HTR-8/SVneo (cell line): ENCODE measurements around the gene IL1RAPL2.
"Not testable (repeated sequence)": the region's sequence is repeated elsewhere in the genome, so short reads cannot be mapped to it uniquely, and the experiment has no call there.

Experiments
- DNase-seq: peaks from one replicate; pipeline ENCODE4 v3.0.0; 2011; ENCODE audit warnings: low spot score, mixed read lengths; ENCODE audit not compliant: insufficient read length
- FAIRE-seq: peaks from 2 replicates; lab custom pipeline; 2011; peaks lifted over from hg19 to GRCh38; lab: Jason Lieb, UNC

The IL1RAPL2 gene

DNA sequence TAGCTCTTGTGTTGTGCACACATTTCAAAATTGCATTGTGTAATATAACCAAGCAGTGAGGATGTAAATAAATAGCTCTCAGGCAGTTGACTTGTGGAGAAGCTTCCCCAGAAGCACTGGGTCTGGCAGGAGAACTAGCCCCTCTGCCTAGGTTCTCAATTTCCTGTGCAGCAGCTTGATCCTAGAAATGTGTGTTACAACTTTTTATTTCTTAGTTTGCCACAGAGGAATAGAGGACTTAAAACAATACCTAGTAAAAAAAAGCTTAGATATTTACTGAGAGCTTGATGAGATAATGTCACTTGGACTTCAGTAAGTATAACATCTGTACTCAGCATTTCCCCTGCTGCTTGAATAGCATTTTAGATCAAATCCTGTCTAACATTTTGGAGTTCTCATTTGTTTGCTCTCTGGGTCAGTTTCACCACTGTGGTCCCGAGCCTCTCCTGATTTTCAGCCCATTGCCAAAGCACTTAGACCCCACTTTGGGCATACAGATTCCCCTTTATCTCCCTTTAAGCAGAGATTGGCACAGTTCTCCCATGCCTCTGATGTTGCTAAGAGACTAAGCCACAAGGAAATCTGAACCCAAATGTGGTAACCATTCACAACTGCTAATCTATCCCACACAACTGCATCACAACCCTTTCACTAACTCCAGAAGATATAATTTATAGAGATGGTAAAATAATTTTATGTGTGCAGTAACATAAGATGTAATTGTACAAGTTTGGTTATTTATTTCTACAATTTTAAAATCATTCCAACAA is 1158.2 kb downstream of the IL1RAPL2 start:
- DNase-seq = no peak
- no peak for FAIRE-seq

DNA sequence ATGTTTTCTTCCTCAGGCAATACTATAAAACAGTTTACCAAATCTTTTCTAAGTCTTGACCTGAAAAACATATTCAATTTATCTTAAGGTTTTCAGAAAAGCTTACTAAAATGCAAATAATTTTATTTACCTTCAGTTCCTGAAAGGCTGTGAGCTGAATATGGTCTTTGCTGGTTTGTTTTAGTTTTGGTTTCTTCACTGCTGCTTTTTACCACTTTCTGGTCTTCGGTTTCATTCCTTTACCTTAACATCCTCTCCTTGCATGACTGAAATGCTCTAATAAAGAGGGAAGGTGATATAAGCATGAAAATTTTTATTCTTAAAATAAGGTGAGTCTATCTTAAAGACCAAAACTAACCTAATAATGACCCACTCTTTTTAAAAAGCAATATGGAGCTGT is 1159.2 kb downstream of the IL1RAPL2 start:
- FAIRE-seq = no peak
- DNase-seq = no peak

DNA sequence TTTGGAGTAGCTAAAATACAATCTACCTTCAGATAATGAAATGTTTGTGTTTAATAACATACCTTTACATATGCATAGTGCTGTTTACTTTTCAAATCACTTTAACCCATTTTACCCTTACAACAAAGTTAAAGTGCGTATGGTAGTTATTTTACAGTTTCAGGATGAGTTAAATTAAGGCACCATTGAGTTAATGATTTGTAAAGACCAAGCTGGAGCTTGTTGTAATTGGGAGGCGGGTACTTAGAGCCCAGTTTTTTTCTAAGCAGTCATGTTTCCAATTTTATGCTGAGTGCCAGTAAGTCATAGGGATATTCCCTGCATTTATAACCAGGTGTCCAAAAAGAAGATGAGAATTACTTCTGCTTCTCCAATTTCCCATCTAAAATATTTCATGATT is 1172.2 kb downstream of the IL1RAPL2 start:
- DNase-seq (no peak), FAIRE-seq (no peak)

DNA sequence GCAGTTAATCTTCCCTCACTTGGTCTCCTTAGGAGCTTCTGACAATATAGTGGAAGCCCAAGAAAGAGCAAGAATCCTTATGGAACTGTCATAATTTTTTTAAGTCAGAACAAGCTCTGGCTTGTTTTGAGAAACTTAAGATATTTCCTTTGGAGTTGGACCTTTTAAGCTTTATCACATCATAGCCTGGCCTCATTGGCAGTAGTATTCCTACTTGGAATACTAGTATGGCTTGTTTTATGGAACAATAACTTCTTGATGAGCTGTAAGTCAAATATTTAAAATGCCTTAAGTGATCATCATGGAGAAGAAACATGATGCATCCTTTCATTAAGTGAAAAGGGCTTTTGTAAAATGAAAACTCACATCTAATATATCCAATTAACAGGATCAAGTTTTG is 1178.3 kb downstream of the IL1RAPL2 start:
- DNase-seq = no peak
- no peak for FAIRE-seq

DNA sequence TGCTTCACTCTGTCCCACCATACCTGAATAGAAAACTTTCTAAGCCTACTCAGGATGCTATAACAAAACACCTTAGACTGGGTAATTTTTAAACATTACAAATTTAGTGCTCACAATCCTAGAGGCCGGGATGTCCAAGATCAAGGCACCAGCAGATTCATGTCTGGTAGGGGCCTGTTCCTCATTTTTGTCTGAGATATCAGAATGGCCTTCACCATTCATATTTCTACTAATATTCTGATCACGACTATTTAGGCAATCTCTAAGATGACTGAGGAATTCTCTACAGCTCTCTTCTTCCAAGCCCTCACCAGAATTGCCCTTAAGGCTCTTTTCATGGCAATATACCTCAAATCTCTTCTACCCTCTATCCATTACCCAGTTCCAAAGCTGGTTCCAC is 1178.9 kb downstream of the IL1RAPL2 start:
- DNase-seq (no peak), FAIRE-seq (no peak)

DNA sequence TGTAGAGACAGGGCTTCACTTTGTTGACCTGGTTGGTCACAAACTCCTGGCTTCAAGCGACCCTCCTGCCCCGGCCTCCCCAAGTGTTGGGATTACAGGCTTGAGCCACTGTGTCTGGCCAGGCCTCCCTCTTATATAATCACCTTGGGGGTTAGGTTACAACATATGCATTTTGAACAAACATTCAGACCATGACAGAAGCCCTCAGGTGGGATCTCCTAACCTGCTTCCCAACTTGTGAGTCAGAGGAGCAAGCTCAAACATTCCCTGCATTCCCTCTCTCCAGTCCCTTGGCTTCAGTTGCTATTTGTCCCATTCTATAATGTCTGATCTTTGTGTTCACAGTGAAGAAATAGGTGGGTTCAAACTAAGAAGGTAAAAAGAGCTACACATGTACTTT is 1179.9 kb downstream of the IL1RAPL2 start:
- FAIRE-seq = no peak

DNA sequence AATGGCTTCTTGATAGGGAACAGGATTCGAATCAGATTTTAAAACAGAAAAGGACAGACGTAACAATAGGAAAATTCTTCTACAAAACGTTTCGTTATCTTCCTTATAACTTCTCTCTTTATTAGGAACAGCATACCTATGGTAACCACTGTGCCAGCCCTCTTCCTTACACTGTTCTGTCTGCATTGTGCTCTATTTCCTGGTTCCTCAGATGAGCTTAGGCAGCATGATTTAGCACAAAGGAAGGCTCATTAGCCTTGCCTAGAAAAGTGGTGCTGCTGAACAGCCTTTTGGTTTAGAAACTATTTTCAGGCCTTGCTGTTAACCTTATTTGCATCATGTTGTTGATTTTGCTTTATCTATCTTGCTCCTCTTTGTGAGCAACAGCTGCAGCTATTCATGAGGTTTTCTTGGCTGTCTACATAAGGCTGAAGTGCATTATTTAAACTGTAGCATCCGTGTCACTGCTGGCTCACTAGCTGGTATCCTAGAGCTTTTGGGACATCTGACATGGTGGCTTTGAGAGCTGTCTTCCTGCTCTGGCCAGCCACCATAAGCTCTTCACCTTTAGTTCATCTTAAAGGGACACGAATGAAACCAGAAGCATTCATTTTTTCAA is 1186.4 kb downstream of the IL1RAPL2 start:
- DNase-seq (no peak), FAIRE-seq (no peak)

More for the DNA sequence above, 1179.9 kb downstream of the IL1RAPL2 start:
- DNase-seq = no peak

DNA sequence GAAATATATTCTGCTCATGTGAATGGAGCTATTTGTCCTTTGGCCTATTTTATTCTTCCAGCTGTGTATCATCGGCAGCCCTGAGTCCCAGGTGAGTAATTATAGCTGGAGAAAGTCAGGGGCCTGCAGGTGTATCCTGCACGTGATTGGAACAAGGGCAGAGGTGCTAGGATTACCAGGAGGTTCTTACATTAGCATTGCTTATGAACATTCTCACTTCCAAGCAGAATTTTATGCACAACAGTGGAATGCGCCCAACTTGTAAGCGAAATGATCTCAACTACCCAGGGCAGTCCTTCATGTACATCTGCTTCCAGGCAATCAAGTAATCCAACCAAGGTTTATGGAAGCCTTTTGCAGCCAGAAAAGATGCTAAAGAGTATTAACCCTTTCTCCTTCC is 1187.4 kb downstream of the IL1RAPL2 start:
- FAIRE-seq = no peak

DNA sequence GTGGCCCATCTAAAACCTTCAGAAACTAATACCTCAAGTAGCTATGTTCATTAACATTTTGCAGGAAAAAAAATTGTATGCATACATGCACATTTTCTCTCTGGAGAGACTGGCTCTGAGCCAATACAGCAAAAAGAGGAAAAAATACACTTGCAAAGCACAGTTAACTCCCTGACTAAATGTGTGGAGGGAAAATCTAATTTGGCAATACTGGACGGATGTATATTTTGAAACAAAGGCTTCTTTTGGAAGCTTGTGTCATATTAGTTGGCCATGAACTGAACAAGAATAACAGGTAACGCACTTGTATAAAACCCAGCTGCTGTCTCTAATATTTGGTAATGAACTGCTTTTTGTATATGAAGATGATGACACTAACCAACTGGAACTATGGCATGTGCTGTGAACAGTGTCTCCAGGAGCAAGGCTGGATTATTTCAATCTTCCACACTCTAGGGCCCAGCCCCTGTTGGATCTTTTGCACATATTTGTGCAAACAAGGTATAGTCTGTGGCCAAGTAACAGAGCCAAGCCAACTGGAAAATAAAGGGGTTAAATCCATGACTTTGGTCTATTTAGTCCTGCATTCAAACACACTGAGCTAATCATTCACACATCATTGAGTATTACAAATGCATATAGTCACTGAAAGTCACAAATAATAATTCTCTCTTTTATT is 1188.4 kb downstream of the IL1RAPL2 start:
- FAIRE-seq (no peak), DNase-seq (no peak)

More for the DNA sequence above, 1187.4 kb downstream of the IL1RAPL2 start:
- DNase-seq = no peak

DNA sequence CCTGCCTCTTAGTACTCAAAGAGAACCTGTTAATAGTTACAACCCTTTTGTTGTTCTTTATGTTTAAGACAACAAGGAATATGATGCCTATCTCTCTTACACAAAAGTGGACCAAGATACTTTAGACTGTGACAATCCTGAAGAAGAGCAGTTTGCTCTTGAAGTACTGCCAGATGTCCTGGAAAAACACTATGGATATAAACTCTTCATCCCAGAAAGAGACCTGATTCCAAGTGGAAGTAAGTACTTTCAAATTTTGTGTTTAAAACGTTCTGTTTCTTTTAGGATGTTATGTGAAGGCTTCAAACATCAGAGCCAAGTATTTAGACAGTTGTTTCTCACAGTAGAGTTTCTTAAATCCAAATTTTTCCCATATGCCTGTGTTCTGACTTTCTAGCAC is 1189.1 kb downstream of the IL1RAPL2 start:
- DNase-seq (no peak), FAIRE-seq (no peak)

DNA sequence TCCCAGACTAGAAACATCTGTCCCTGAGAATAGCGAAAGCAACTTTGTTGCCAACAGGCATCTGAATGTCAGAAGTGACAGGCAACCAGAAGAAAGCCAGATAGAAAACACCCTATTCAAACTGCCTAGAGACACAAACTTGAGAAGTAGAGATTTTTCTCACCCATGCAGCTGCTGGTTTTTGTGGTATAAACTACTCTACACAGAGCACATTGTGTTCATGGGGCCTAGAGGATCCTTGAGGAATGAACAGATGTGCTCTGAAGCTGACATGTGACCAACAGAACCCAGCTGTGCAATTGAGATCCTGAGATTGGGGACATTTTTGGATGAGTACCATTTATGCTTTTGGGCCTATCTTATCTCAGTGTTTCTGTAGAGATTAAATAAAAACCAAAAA is 1192.8 kb downstream of the IL1RAPL2 start:
- FAIRE-seq (no peak), DNase-seq (no peak)

DNA sequence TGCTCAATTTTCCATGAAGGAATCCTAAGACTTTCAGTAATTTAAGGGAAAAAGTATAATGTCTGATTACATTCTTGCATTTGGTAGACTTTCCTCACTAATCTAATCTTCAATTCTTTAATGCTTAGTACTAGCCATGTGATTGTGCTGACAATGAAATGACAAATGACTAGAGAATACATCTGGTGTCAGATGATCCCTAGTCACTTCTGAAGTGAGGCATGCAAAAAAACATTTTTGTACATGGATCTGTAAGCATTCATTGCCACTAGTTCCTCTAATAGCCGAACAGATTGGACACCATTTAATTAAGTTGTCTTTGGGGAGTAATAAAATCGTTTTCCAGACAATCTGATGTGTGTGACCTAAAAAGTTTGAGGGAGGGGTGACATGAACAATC is 1193.6 kb downstream of the IL1RAPL2 start:
- FAIRE-seq (no peak), DNase-seq (no peak)

DNA sequence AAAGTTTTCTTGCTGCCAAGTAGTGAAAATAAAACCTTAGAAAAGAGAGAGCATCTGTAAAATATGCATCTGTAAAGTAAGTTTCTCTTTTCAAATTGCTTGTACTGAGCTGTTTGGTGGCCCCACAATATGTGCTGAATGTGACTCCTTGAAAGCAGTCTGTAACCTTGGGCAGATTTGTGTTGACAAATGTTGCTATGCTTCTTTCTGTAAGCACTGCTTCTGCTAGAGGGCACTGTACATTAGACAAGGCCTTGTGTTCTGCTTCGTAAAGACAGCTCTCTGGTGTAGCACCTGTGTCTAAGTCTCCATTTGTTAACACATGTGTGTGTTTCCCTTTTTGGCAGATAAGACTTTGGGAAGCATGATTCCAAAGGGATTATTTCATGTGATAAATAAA is 1199.7 kb downstream of the IL1RAPL2 start:
- FAIRE-seq = no peak
- no peak for DNase-seq

DNA sequence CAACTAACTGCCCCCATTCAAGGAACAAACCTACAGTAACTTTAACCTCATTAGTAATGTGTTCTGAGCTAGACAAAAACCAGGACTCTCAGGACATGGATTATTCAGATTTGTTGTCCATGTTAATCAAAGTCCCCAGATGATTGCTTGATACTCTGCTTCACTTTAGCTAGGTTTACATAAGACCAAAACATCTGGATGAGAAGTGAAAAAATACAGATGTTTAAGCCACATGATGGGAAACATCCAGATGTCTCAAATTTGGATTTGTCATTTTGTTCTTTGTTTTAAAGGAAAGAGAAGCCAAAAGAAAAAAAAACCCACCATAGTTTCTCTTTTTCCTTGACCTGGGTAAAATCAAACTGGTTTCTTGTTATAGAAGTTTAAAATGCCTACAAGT is 1207.8 kb downstream of the IL1RAPL2 start:
- DNase-seq = no peak
- FAIRE-seq = no peak

DNA sequence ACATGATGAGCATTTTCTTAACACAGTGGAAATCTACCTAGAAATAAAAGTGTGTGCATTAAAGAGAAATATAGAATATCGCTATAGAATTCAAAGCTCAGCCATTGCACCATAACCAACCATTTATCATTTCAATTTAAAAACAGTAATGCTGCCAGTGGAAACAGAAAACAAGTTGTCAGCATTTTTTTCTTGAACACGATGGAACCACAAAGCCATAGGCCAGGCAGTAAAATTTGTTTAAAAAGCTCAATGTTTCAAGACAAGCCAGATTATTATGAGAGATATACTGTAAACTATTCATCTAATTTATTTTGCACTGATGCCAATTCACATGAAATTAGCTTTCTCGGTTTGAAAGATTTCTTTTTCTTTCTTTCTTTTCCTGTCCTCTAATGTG is 1209.7 kb downstream of the IL1RAPL2 start:
- DNase-seq = no peak
- no peak for FAIRE-seq

DNA sequence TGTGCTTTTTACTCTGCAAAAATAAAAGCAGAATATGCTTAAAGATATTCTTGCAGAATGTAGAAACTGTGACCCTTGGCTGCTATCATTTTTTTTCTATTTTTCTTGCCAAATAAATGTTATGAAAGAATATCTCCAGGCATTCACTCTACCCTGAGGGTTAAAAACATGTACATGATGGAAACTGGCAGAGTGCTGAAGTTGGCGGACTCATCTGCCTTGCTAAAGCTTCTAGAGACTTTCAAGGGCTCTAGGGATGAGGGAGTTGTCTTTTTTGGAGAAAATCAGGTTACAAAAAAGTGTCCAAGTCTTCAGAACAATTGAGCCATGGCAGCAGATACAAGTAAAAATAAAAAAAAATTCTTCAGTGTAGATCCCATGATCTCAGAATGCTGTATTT is 1215.8 kb downstream of the IL1RAPL2 start:
- FAIRE-seq = no peak
- no peak for DNase-seq

DNA sequence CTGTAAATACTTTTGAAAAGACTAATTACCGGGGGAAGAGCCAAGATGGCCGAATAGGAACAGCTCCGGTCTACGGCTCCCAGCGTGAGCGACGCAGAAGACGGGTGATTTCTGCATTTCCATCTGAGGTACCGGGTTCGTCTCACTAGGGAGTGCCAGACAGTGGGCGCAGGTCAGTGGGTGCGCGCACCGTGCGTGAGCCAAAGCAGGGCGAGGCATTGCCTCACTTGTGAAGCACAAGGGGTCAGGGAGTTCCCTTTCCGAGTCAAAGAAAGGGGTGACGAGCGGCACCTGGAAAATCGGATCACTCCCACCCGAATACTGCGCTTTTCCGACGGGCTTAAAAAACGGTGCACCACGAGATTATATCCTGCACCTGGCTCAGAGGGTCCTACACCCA is 1230.9 kb downstream of the IL1RAPL2 start:
- not testable (repeated sequence) for FAIRE-seq, DNase-seq

DNA sequence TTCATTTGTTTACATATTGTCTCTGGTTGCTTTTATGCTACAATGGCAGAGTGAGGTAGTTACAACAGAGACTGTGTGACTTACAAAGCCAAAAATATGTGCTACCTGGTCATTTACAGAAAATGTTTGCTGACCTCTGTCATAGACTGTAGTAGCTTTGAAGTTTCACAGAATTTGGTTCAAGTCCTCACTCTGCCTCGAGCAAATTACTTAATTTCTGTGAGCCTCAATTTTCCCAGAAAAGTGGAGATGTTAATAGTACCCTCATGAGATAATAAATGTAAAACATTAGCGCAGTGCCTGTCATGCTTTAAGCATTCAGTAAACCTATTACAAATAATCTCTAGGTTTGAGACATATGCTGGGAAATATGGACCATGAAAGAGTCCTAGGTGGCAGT is 1237.9 kb downstream of the IL1RAPL2 start:
- DNase-seq = no peak
- no peak for FAIRE-seq

DNA sequence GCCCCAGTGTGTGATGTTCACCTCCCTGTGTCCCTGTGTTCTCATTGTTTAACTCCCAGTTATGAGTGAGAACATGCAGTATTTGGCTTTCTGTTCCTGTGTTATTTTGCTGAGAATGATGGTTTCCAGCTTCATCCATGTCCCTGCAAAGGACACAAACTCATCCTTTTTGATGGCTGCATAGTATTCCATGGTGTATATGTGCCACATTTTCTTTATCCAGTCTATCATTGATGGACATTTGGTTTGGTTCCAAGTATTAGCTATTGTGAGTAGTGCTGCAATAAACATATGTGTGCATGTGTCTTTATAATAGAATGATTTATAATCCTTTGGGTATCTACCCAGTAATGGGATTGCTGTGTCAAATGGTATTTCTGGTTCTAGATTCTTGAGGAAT is 1239.7 kb downstream of the IL1RAPL2 start:
- not testable (repeated sequence) for DNase-seq, FAIRE-seq

DNA sequence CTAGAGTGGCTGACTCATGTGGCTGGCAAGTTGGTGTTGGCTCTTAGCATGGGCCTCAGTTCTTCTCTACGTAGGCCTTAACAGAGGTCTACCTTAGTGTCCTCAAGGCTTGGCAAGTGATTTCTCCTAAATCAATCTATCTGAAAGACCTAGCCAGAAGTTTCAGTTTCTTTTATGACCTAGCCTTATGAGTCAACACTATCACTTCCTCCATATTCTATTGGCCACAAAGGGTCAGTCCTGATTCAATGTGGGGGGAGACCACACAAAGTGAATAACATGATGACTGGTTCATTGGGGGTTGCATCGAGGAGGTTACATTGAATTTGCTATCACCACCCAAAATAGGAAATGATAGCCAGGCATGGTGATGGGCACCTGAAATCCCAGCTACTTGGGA is 1250.5 kb downstream of the IL1RAPL2 start:
- DNase-seq (no peak), FAIRE-seq (no peak)
